GM23248 (cell line): Measurements from ENCODE around the gene GDF3. TPM values are rescaled to one million over a fixed set of nuclear protein-coding genes. Genes with fewer than 3 reads are reported as not detected.

ENCODE experiments used
- DNase-seq: peaks from one replicate; pipeline ENCODE4 v3.0.0-alpha.2; 2015
- H2AFZ ChIP-seq: fragments of 200-600 bp; sonication (generic); 2 replicates; pipeline ENCODE4 v1.6.1; 2016; ENCODE audit warnings: antibody characterized with exemption
- H3F3A ChIP-seq: fragments of 200-600 bp; sonication (generic); 2 replicates; pipeline ENCODE4 v1.6.1; 2016; ENCODE audit warnings: mild to moderate bottlenecking, antibody characterized with exemption, mixed run types; ENCODE audit not compliant: insufficient read depth
- H3K27ac ChIP-seq: fragments of 200-600 bp; sonication (generic); 2 replicates; pipeline ENCODE4 v1.5.1; 2016; ENCODE audit warnings: mild to moderate bottlenecking
- H3K27me3 ChIP-seq: fragments of 200-600 bp; sonication (generic); replicated peaks from 2 replicates; pipeline ENCODE4 v1.6.1; 2016; ENCODE audit warnings: mild to moderate bottlenecking; ENCODE audit not compliant: insufficient read depth
- H3K36me3 ChIP-seq: fragments of 200-600 bp; sonication (generic); 2 replicates; pipeline ENCODE4 v1.6.1; 2016; ENCODE audit warnings: low read depth, mild to moderate bottlenecking
- H3K4me1 ChIP-seq: fragments of 200-600 bp; sonication (generic); 2 replicates; pipeline ENCODE4 v1.6.1; 2016; ENCODE audit warnings: mild to moderate bottlenecking; ENCODE audit not compliant: insufficient read depth
- H3K4me2 ChIP-seq: fragments of 200-600 bp; sonication (generic); one replicate; pipeline ENCODE4 v1.6.1; 2016; ENCODE audit warnings: mild to moderate bottlenecking; ENCODE audit not compliant: unreplicated experiment
- H3K4me3 ChIP-seq: fragments of 200-600 bp; sonication (generic); 2 replicates; pipeline ENCODE4 v1.5.1; 2016; ENCODE audit warnings: mild to moderate bottlenecking
- H3K79me2 ChIP-seq: fragments of 200-600 bp; sonication (generic); 2 replicates; pipeline ENCODE4 v1.6.1; 2016; ENCODE audit warnings: mild to moderate bottlenecking; ENCODE audit not compliant: insufficient read depth
- H3K9ac ChIP-seq: fragments of 200-600 bp; sonication (generic); 2 replicates; pipeline ENCODE4 v1.6.1; 2016; ENCODE audit warnings: mild to moderate bottlenecking
- H3K9me2 ChIP-seq: fragments of 200-600 bp; sonication (generic); 2 replicates; pipeline ENCODE4 v1.6.1; 2016; ENCODE audit warnings: mixed run types, mild to moderate bottlenecking, moderate library complexity; ENCODE audit not compliant: insufficient read depth
- H3K9me3 ChIP-seq: fragments of 200-600 bp; sonication (generic); one replicate; pipeline ENCODE4 v1.6.1; 2017; ENCODE audit warnings: low read depth
- H4K20me1 ChIP-seq: fragments of 200-600 bp; sonication (generic); 2 replicates; pipeline ENCODE4 v1.6.0; 2016; ENCODE audit not compliant: insufficient read depth
- EZH2 ChIP-seq: fragments of 200-600 bp; sonication (generic); IDR thresholded peaks from 2 replicates; pipeline ENCODE4 v1.6.1; 2018; ENCODE audit warnings: antibody characterized with exemption, mild to moderate bottlenecking; ENCODE audit not compliant: insufficient read depth, poor library complexity, severe bottlenecking
- EZH2phosphoT487 ChIP-seq: fragments of 200-600 bp; sonication (generic); IDR thresholded peaks from 2 replicates; pipeline ENCODE4 v1.6.1; 2018; ENCODE audit warnings: antibody characterized with exemption, moderate library complexity, mild to moderate bottlenecking, low read depth; ENCODE audit not compliant: insufficient read depth
- WGBS, 2 experiments: methylation state at CpG; one replicate each; pipeline ENCODE4 v1.1.6; 2015 to 2017; ENCODE audit warnings: low lambda C conversion rate in 2 of 2, low coverage in 1 of 2; ENCODE audit errors: missing lambda C conversion rate in 2 of 2; 5-methylcytosine and 5-hydroxymethylcytosine counted together
- in situ Hi-C: fragments of 300-500 bp; cut with MboI; formaldehyde crosslinking; loops from 2 replicates; pipeline ENCODE4 v1.15.0; 2020
- polyA plus RNA-seq: library from polyadenylated mRNA; unstranded; fragments of >200 nt; fragmentation: Nextera tagmentation; extraction: Ambion mirVana; gene quantifications from 2 replicates; pipeline ENCODE4 v1.2.1, GENCODE V29; 2016
- total RNA-seq: library from RNA; depleted of rRNA; stranded (reverse); fragments of >200 nt; shearing (Covaris generic); gene quantifications from 2 replicates; pipeline ENCODE4 v1.2.3, GENCODE V29; 2014

GDF3 gene
- total and polyA plus RNA-seq, 2 experiments from 2014 or later: not detected

- DNase-seq: no peak
- H3K79me2 ChIP-seq: no peaks in the 10 kb centered on the region
- no peaks in the 10 kb centered on the region for H3K4me1 ChIP-seq
- H3K9me2 ChIP-seq: no peaks in the 10 kb centered on the region
- no peak for TF ChIP-seq EZH2
- no peak for TF ChIP-seq EZH2phosphoT487
- 26 to 27% methylated on average over 3 of the region's 3 CpGs for WGBS, 2 experiments
- no peak overlapping the region for H2AFZ ChIP-seq
- no peak overlapping the region for H3K4me3 ChIP-seq
- no peaks in the 10 kb centered on the region for H3F3A ChIP-seq
- no peak overlapping the region for H3K9ac ChIP-seq
- H4K20me1 ChIP-seq: no peaks in the 10 kb centered on the region
- no peak overlapping the region for H3K4me2 ChIP-seq
- in situ Hi-C loops: no loop called here
- no peak overlapping the region for H3K27ac ChIP-seq
- no peaks in the 10 kb centered on the region for H3K9me3 ChIP-seq
- H3K27me3 ChIP-seq: peaks cover 11% of the 10 kb centered on the region
- H3K36me3 ChIP-seq: no peaks in the 10 kb centered on the region
These were observed 879 bp downstream of the GDF3 start for GRCh38 chr12:7694556-7695236.

- Histone ChIP-seq H3K79me2 (no peaks in the 10 kb centered on the region), H3K36me3 (no peaks in the 10 kb centered on the region), H3K9me2 (no peaks in the 10 kb centered on the region), H2AFZ (no peak overlapping the region), H3K9me3 (no peaks in the 10 kb centered on the region), H3K27ac (no peak overlapping the region), H3K4me2 (no peak overlapping the region), H3F3A (no peaks in the 10 kb centered on the region), H3K4me1 (no peaks in the 10 kb centered on the region), H3K27me3 (peaks cover 11% of the 10 kb centered on the region), H3K4me3 (no peak overlapping the region), H3K9ac (no peak overlapping the region), H4K20me1 (no peaks in the 10 kb centered on the region)
- 53 to 55% methylated on average over 6 of the region's 6 CpGs for WGBS, 2 experiments
- TF ChIP-seq EZH2 (no peak), EZH2phosphoT487 (no peak)
- no peak for DNase-seq
- in situ Hi-C loops: no loop called here
These were observed 1.8 kb downstream of the GDF3 start for GRCh38 chr12:7693793-7694192.

DNA sequence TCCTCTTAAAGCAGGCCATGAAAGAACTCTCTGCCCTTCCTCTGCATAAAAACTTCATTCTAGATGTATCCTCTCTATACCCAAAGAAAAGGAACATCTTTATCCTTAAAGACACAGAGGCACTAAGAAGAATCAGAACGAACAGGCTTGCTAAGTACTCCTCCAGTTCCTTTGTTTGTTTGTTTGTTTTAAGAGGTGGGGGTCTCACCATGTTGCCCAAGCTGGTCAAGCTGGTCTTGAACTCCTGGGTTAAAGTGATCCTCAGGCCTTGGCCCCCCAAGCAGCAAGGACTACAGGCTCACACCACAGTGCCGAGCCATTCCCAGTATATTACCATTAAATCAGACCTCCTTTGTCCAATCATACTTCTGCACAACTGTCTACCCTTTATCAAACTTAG is 14.0 kb downstream of the GDF3 start:
- Histone ChIP-seq H3K9ac (no peak overlapping the region), H4K20me1 (no peaks in the 10 kb centered on the region), H3F3A (no peaks in the 10 kb centered on the region), H3K27me3 (no peaks in the 10 kb centered on the region), H3K4me3 (no peak overlapping the region), H3K9me2 (no peaks in the 10 kb centered on the region), H3K4me2 (no peak overlapping the region), H2AFZ (no peak overlapping the region), H3K27ac (no peak overlapping the region), H3K9me3 (no peaks in the 10 kb centered on the region), H3K36me3 (no peaks in the 10 kb centered on the region), H3K79me2 (no peaks in the 10 kb centered on the region), H3K4me1 (no peaks in the 10 kb centered on the region)
- in situ Hi-C loops: loop anchor here (5.0 kb wide), 1 partner anchor 121 kb away; no protein-coding TSS in a partner anchor
- no peak for DNase-seq
- 18 to 26% methylated on average over 2 of the region's 2 CpGs for WGBS, 2 experiments
- no peak for TF ChIP-seq EZH2phosphoT487
- no peak for TF ChIP-seq EZH2

DNA sequence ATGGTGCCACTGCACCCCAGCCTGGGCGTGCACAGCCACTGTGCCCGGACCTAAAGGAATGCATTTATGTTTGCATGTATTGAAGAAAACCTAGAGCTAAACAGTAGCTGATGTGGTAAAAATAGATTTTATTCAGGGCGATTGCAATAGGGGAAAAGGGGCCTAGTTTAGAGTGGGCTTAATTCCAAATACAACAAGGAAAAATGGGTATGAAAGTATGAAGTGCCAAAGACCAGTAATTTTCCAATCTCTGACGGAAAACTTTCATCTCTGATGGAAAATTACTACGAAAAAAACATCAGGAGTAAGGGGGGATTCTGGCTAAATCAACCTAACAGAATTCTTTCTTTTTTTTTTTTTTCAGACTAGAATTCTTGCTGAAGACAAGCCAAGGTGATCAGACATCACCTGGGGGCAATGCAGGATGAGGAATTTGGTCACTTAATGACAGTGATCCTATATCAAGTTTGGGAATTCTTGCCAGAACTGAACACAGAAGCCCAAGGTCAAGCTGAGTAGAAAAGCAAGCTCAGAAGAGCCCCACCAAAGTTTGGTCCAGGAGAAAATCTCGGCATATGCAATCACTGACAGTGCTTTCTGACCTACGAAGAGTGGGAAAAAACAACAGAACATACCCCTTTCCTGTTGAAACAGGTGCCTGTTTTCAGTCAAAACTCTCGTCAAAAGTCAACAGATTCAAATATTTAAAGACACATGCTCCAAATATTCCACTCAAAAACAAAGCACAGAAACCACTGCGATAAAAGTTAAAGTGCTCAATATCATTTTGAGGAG is 16.1 kb downstream of the GDF3 start:
- no peak overlapping the region for H3K4me3 ChIP-seq
- H2AFZ ChIP-seq: no peak overlapping the region
- H3K9ac ChIP-seq: no peak overlapping the region
- no peaks in the 10 kb centered on the region for H3K9me3 ChIP-seq
- in situ Hi-C loops: loop anchor here (5.0 kb wide), 1 partner anchor 123 kb away; no protein-coding TSS in a partner anchor
- H3K27me3 ChIP-seq: peaks cover 5% of the 10 kb centered on the region
- no peaks in the 10 kb centered on the region for H4K20me1 ChIP-seq
- no peak overlapping the region for H3K4me2 ChIP-seq
- DNase-seq: no peak
- no peak overlapping the region for H3K27ac ChIP-seq
- H3F3A ChIP-seq: no peaks in the 10 kb centered on the region
- H3K4me1 ChIP-seq: no peaks in the 10 kb centered on the region
- H3K79me2 ChIP-seq: no peaks in the 10 kb centered on the region
- WGBS, 2 experiments: 37 to 45% methylated on average over 9 of the region's 9 CpGs
- TF ChIP-seq EZH2 (no peak), EZH2phosphoT487 (no peak)
- no peaks in the 10 kb centered on the region for H3K36me3 ChIP-seq
- no peaks in the 10 kb centered on the region for H3K9me2 ChIP-seq
